ENCODE data around the gene MRPL36.
"Not testable (repeated sequence)": the region's sequence is repeated elsewhere in the genome, so short reads cannot be mapped to it uniquely, and the experiment has no call there.

The MRPL36 gene

GRCh38 chr5:1832511-1833250 lies 33.0 kb upstream of the MRPL36 start:
- no peak for DNase-seq (ENCODE audit: low spot score)

DNA sequence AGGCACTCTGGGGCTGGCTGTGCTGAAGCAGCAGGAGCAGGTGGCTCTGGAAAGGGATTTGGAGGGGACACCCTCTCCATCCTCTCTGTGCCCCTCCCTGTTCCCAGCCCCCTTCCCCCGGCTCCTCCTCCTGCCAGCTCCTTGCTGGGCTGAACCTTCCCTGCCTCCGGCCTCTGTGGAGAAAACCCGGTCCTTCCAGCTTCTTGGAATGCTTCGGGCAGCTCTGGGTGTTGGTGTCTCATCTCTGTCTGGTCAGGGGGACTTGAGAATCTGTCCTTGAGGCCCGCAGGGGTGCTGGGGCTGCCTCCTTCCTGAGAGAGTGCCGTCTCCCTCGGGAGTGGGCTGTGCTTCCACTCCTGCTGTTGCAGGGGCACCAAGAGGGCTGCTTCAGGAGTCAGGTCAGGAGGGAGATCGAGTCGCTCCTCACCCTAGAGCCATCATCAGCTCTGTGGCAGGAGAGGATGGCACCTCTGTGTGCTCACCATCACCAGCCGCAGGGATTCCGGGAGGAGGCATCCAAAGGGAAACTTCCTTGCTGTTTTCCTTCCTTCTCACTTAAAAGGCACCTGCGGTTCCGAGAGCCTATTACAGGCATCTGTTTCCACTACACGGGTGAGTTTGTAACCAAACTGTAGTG lies 32.2 kb upstream of the MRPL36 start:
- DNase-seq (ENCODE audit: low spot score), result no peak

DNA sequence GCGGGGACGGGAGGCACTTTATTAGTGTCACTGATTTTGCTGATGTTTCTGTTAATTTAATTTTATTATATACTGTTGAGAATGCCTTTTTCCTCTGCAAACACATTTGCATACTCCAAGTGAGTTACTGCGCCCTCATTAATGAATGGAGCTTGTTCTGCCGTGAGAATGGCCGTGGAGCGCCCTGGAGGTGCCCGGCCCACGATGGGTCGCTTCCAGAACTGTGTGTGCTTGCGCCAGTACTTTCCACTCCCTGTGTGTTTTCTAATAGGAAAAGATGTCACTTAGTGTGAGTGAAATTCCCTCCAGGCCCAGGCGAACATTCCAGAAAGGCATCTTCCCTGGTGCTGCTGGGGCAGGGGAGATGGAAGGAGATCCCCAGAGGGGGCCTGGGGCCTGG lies 31.6 kb upstream of the MRPL36 start:
- DNase-seq (ENCODE audit: low spot score), result no peak

- no peak for DNase-seq (ENCODE audit: low spot score)
These were observed 31.1 kb upstream of the MRPL36 start for GRCh38 chr5:1830571-1831228.

- no peak for DNase-seq (ENCODE audit: low spot score)
These were observed 28.3 kb upstream of the MRPL36 start for GRCh38 chr5:1827886-1828397.

DNA sequence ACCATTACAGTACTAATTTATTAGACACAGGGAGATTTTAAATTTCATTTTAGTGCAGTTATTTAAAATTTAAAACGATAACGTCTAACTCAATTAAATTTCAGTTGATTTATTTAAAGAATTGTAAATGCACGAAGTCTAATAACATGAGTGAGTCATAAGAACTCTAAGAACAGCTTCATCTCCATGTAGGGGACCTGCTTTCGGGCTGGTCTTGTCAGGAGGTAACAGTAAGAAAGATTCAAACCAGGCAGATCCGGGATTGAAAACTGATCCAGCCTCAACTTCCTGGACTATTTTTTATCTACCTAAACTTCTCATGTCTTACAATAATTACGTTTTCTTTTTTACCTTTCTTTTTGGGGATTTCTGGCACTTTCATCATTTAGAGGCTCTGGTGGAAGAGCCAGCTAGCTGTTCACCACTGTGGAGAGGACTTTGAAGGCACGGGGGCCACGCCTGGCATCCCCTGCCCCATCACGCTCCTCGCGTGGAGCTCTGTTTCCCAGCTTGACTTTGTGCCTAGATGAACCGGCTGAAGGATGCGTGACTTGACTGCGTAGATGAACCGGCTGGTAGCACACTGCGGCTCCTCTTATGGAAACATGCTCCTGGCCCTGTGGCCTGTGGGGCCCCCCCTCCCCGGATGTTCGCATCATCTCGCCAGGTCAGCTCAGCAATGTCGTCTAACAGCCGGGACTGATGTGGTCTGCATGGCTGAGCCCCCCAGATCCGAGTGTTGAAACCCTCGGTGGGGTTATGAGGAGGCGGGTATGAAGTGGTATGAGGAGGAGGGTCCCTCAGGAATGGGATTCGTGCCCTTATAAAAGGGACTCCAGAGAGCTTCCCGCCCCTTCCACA lies 27.6 kb upstream of the MRPL36 start:
- no peak for DNase-seq (ENCODE audit: low spot score)

DNA sequence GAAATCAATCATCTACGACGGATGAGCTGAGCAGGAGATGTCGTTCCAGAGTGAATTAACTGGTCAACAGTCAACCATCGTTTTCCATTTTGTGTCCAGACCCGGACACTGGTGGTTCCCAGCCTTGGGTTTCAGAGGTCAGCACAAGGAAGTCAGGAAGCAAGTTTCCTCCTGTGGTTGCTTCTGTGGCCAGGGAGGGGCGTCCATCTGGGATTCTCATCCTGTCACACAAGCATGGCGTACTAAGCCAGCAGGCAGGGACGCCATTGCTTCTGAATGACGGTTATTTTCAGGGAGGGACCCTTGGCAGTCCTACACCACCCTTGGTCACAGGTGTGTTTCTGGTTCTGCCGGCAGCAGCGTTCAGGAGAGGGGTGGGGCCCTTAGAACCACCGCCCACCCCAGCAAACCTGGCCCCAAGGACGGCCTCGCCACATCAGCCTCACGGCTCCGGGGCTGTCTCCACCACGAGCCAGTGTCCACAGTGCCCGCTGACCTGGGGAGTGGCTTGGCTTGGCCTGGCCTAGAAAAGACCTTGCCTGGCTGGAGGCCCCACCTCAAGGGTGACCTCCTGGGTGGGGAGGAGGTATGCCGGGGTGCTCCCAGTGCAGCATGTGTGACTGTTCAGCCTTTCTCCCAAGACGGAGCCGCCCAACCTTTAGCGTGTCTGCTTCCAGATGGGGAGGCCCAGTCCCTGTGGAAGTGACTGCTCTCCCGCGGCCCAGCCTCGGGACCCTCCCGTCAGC lies 26.8 kb upstream of the MRPL36 start:
- DNase-seq (ENCODE audit: low spot score), result no peak

DNA sequence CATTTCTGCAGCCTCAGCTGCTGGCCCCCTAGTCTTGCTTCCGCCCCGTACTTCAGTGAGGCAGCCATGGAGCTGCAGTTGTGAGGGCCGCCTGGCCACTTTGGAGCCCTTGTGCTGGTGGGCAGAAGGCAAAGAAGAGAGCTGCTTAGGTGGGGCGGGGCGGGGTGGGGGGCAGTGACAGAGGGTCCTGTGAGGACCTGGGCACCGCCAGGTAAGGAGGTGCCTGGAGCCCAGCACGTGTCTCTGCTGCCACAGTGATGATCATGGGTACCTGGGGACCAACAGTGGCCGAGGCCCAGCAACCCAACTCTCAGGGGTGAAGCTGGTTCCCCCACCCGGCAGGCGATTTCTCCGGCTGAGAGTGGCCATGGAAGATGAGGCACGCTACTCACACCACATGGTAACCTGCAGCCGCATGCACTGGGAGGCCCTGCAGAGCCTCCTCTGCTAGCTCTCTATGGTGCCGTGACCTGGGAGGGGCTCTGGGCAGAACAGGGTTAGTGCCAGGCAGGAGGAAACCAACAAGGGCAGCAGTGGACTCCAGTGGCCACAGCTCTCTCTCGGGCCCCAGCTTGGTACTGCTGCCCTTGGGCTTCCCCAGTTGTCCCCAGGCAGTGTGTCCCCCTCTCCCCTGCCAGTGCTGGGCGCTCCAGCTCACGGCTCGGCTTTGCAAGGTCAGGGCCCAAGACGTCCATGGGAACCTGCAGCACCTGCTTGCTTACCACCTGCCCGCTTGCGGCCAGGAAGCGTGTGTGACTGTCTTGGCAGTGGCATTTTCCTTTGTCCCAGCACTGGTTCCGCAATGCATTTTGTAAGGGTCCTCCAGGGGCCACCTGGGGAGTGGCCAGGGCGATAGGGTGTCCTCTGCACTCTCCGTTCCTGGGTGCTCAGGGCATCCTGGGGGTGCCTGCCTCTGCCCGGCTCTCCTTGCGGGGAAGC lies 25.5 kb upstream of the MRPL36 start:
- no peak for DNase-seq (ENCODE audit: low spot score)

- DNase-seq (ENCODE audit: low spot score), result no peak
These were observed 24.6 kb upstream of the MRPL36 start for GRCh38 chr5:1824109-1824821.

GRCh38 chr5:1823381-1824034 lies 23.9 kb upstream of the MRPL36 start:
- no peak for DNase-seq (ENCODE audit: low spot score)

- no peak for DNase-seq (ENCODE audit: low spot score)
These were observed 22.2 kb upstream of the MRPL36 start for GRCh38 chr5:1821862-1822261.

- DNase-seq (ENCODE audit: low spot score), result no peak
These were observed 21.3 kb upstream of the MRPL36 start for GRCh38 chr5:1820926-1821325.

- no peak for DNase-seq (ENCODE audit: low spot score)
These were observed 20.7 kb upstream of the MRPL36 start for GRCh38 chr5:1820381-1820780.

- no peak for DNase-seq (ENCODE audit: low spot score)
These were observed 19.8 kb upstream of the MRPL36 start for GRCh38 chr5:1819458-1819857.

GRCh38 chr5:1818784-1819183 lies 19.1 kb upstream of the MRPL36 start:
- DNase-seq (ENCODE audit: low spot score), result no peak

DNA sequence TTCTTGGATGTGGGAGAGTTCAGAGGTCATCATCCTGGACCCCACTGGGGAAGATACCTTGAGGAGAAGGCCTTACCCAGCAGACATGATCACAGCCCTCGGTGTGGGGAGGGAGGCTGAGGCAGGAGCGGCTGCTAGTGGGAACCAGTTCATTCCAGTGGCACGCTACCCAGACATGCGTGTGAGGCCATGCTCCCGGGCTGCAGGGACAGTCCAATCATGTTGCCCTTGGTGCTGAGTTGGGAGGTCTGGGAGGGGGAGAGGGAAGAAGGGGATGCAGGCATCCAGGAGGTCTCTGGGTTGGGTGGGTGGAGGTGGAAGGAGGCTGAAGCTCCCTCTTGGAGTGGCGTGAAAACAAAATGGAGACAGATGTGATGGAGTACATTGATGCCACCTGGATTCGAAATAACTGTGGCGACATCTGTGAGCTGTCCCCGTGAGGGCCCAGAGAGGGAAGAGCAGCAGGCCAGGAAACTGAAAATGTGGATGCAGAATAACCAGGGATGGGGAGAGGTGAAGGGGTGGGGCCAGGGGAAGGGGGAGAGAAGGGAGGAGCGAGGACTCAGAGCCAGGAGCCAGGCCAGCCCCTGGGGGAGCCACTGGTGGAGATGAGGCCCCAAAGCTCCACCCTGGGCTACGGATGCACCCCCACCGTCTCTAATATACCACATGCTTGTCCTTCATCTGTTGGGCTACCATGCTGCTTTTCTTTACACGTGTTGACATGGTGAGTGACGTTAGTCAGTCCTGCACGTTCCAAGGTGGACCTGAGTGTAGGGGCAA lies 17.8 kb upstream of the MRPL36 start:
- DNase-seq (ENCODE audit: low spot score), result no peak

GRCh38 chr5:1816495-1817089 lies 17.0 kb upstream of the MRPL36 start:
- DNase-seq (ENCODE audit: low spot score), result not testable (repeated sequence)

GRCh38 chr5:1815881-1816292 lies 16.2 kb upstream of the MRPL36 start:
- DNase-seq (ENCODE audit: low spot score), result no peak

Data from D341Med (cell line).